Measurements from ENCODE around the gene DUOX1. TPM values are rescaled to one million over a fixed set of nuclear protein-coding genes. Genes with fewer than 3 reads are reported as not detected.

The DUOX1 gene
- polyA plus RNA-seq, 1 donor (not counting 4 experiments of a cell fraction or from before 2014, with no cell fraction given) = 16.3 TPM

GRCh38 chr15:45150481-45150880, 20.7 kb downstream of the DUOX1 start:
- H3K4me3 ChIP-seq (ENCODE audit: control insufficient read depth in 2 of 3, extremely low read depth in 1 of 3, insufficient read depth in 2 of 3, low read depth in 1 of 3, low read length in 3 of 3) = no peak overlapping the region
- peaks cover 18 to 23% of the 10 kb centered on the region in 2 experiments for H3K36me3 ChIP-seq (ENCODE audit: control insufficient read depth in 2 of 2, extremely low read depth in 1 of 2, insufficient read depth in 2 of 2, low read length in 2 of 2)
- H3K4me1 ChIP-seq (ENCODE audit: control insufficient read depth, extremely low read depth, insufficient read depth, low read length) = peaks cover 26% of the 10 kb centered on the region
- H3K4me2 ChIP-seq (ENCODE audit: control insufficient read depth, extremely low read depth, insufficient read depth, low read depth, low read length) = no peak overlapping the region
- H3K9me3 ChIP-seq (ENCODE audit: control insufficient read depth, low read depth, low read length) = no peaks in the 10 kb centered on the region
- no peak overlapping the region for H2AFZ ChIP-seq (ENCODE audit: control insufficient read depth, low read length)
- H3K9me1 ChIP-seq (ENCODE audit: control insufficient read depth, extremely low read depth, insufficient read depth, low read length) = peaks cover 3% of the 10 kb centered on the region
- dilution Hi-C loops (cut with MboI; ENCODE audit: extremely low pct_ligation_motif_present, low sequenced_read_pairs) = no loop called here
- no peak overlapping the region for H3K9ac ChIP-seq (ENCODE audit: control insufficient read depth, extremely low read depth, insufficient read depth, low read length)
- no peaks in the 10 kb centered on the region for H3K79me2 ChIP-seq (ENCODE audit: control insufficient read depth, insufficient read depth, low read length)
- DNase-seq (ENCODE audit: low read depth, low spot score) (no peak), FAIRE-seq (no peak)
- no peak overlapping the region for H3K27ac ChIP-seq (ENCODE audit: control insufficient read depth, insufficient read depth, low read length)
- TF ChIP-seq EZH2 (IDR thresholded peaks at IDR 0.05; ENCODE audit: low read length) = no peak
- TF ChIP-seq CTCF (optimal IDR thresholded peaks at IDR 0.05 in 1 of 3, IDR thresholded peaks at IDR 0.05 in 1 of 3, conservative IDR thresholded peaks at IDR 0.05 in 1 of 3; ENCODE audit: extremely low read depth in 1 of 3, insufficient read depth in 2 of 3, low read length in 3 of 3) = no peak
- H4K20me1 ChIP-seq (ENCODE audit: control insufficient read depth, extremely low read depth, insufficient read depth, low read length) = no peaks in the 10 kb centered on the region
- no peaks in the 10 kb centered on the region for H3K27me3 ChIP-seq (ENCODE audit: control insufficient read depth, extremely low read depth, insufficient read depth, low read length)

- Histone ChIP-seq H3K27ac (ENCODE audit: control insufficient read depth, insufficient read depth, low read length) (no peak overlapping the region), H3K4me3 (ENCODE audit: control insufficient read depth in 2 of 3, extremely low read depth in 1 of 3, insufficient read depth in 2 of 3, low read depth in 1 of 3, low read length in 3 of 3) (no peak overlapping the region), H3K9me1 (ENCODE audit: control insufficient read depth, extremely low read depth, insufficient read depth, low read length) (peaks cover 3% of the 10 kb centered on the region), H2AFZ (ENCODE audit: control insufficient read depth, low read length) (no peak overlapping the region), H3K4me1 (ENCODE audit: control insufficient read depth, extremely low read depth, insufficient read depth, low read length) (peaks cover 26% of the 10 kb centered on the region), H3K4me2 (ENCODE audit: control insufficient read depth, extremely low read depth, insufficient read depth, low read depth, low read length) (no peak overlapping the region), H3K36me3 (ENCODE audit: control insufficient read depth in 2 of 2, extremely low read depth in 1 of 2, insufficient read depth in 2 of 2, low read length in 2 of 2) (peaks cover 24 to 26% of the 10 kb centered on the region in 2 experiments), H3K9me3 (ENCODE audit: control insufficient read depth, low read depth, low read length) (no peaks in the 10 kb centered on the region), H3K27me3 (ENCODE audit: control insufficient read depth, extremely low read depth, insufficient read depth, low read length) (no peaks in the 10 kb centered on the region), H3K79me2 (ENCODE audit: control insufficient read depth, insufficient read depth, low read length) (no peaks in the 10 kb centered on the region), H3K9ac (ENCODE audit: control insufficient read depth, extremely low read depth, insufficient read depth, low read length) (no peak overlapping the region), H4K20me1 (ENCODE audit: control insufficient read depth, extremely low read depth, insufficient read depth, low read length) (no peaks in the 10 kb centered on the region)
- DNase-seq (ENCODE audit: low read depth, low spot score) (no peak), FAIRE-seq (no peak)
- dilution Hi-C loops (cut with MboI; ENCODE audit: extremely low pct_ligation_motif_present, low sequenced_read_pairs) = no loop called here
- TF ChIP-seq EZH2 (IDR thresholded peaks at IDR 0.05; ENCODE audit: low read length) = no peak
- TF ChIP-seq CTCF (optimal IDR thresholded peaks at IDR 0.05 in 1 of 3, IDR thresholded peaks at IDR 0.05 in 1 of 3, conservative IDR thresholded peaks at IDR 0.05 in 1 of 3; ENCODE audit: extremely low read depth in 1 of 3, insufficient read depth in 2 of 3, low read length in 3 of 3) = no peak
Measured at GRCh38 chr15:45150997-45151396, 21.2 kb downstream of the DUOX1 start.

Measured in keratinocyte (primary cell).